Stomach (tissue), 4 donors: Measurements from ENCODE around the gene RACGAP1.

Experiments
- EP300 ChIP-seq: sonication (generic); formaldehyde crosslinking; IDR thresholded peaks from one replicate; pipeline ENCODE4 v1.6.1; 2017; ENCODE audit warnings: antibody characterized with exemption
- POLR2AphosphoS5 ChIP-seq, 3 donors: sonication (generic); formaldehyde crosslinking; IDR thresholded peaks; one replicate each; pipeline ENCODE4 v1.6.1; 2016; ENCODE audit warnings: antibody characterized with exemption in 3 of 3
- TF ChIP-seq, protein P1 (sequence below), 7 experiments: fragments of 450-650 bp in 4 of 7; fragments of 200-600 bp in 3 of 7; sonication (generic) in 3 of 7; IDR thresholded peaks; one replicate each; pipeline ENCODE4 v1.5.1; 2016 to 2019; ENCODE audit warnings: antibody characterized with exemption in 7 of 7, control low read depth in 2 of 7, mild to moderate bottlenecking in 1 of 7

DNA sequence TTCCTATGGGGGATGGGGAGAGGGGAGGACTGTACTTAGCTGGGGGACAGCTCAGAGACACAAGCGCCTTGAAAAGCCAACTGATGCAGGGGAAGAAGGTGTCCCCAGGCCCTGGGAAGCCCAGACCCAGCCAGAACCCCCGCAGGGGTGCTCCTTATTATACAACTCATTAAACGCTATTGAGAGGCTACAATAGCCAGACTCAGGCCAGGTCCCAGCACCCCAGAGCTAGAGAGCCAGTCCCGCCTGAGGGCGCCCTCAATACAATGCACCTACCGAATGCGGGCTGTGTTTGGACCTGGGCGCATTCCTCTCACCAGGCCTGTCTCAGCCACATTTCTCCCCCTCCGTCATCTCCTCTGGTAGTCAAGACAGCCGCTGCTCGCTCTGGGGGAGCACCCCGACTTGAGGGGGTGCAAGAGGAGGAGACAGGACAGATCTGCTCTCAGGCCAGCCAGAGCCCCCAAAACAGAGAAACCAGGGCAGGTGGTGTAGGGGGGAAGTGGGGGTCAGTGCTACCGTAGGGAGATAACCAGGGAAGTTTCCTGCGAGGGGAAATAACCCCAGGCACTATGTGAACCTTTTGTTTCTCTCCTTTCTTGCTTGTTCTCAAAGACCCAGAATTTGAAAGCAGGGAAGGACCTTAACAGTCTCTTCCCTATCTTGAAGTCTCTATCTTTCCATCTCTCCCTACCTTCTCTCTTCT is 26.0 kb upstream of the RACGAP1 start:
- TF ChIP-seq, protein P1, sequence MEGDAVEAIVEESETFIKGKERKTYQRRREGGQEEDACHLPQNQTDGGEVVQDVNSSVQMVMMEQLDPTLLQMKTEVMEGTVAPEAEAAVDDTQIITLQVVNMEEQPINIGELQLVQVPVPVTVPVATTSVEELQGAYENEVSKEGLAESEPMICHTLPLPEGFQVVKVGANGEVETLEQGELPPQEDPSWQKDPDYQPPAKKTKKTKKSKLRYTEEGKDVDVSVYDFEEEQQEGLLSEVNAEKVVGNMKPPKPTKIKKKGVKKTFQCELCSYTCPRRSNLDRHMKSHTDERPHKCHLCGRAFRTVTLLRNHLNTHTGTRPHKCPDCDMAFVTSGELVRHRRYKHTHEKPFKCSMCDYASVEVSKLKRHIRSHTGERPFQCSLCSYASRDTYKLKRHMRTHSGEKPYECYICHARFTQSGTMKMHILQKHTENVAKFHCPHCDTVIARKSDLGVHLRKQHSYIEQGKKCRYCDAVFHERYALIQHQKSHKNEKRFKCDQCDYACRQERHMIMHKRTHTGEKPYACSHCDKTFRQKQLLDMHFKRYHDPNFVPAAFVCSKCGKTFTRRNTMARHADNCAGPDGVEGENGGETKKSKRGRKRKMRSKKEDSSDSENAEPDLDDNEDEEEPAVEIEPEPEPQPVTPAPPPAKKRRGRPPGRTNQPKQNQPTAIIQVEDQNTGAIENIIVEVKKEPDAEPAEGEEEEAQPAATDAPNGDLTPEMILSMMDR (IDR thresholded peaks at IDR 0.05) = no peak
- TF ChIP-seq POLR2AphosphoS5 (IDR thresholded peaks at IDR 0.05) (no peak), EP300 (no peak)
